Skeletal muscle tissue (tissue), 4 donors: ENCODE data around the gene GAS7. TPM values are rescaled to one million over a fixed set of nuclear protein-coding genes. Genes with fewer than 3 reads are reported as not detected.
"Not testable (repeated sequence)": the region's sequence is repeated elsewhere in the genome, so short reads cannot be mapped to it uniquely, and the experiment has no call there.

Experiments
- H3K27ac ChIP-seq: one replicate; pipeline ENCODE4 v1.7.0; 2013; ENCODE audit warnings: mild to moderate bottlenecking, low read depth, low read length, inconsistent platforms
- H3K27me3 ChIP-seq, 3 donors: one replicate each; pipeline ENCODE4 v1.7.0; 2013; ENCODE audit warnings: low read length in 3 of 3; ENCODE audit not compliant: control insufficient read depth in 3 of 3, insufficient read depth in 3 of 3
- H3K36me3 ChIP-seq, 3 donors: one replicate each; pipeline ENCODE4 v1.7.0; 2013; ENCODE audit warnings: low read length in 3 of 3; ENCODE audit not compliant: control insufficient read depth in 3 of 3, insufficient read depth in 3 of 3
- H3K4me1 ChIP-seq, 3 donors: one replicate each; pipeline ENCODE4 v1.7.0; 2013; ENCODE audit warnings: low read length in 3 of 3, mild to moderate bottlenecking in 3 of 3; ENCODE audit not compliant: control insufficient read depth in 3 of 3, insufficient read depth in 3 of 3
- H3K4me3 ChIP-seq, 3 donors: one replicate each; pipeline ENCODE4 v1.7.0; 2013; ENCODE audit warnings: low read length in 3 of 3
- H3K9ac ChIP-seq, 3 donors: one replicate each; pipeline ENCODE4 v1.7.0; 2013; ENCODE audit warnings: low read length in 3 of 3, mild to moderate bottlenecking in 3 of 3, moderate library complexity in 2 of 3, low read depth in 1 of 3
- H3K9me3 ChIP-seq, 3 donors: one replicate each; pipeline ENCODE4 v1.7.0; 2013; ENCODE audit warnings: low read length in 3 of 3; ENCODE audit not compliant: control insufficient read depth in 3 of 3
- total RNA-seq: library from RNA; depleted of rRNA; stranded (reverse); fragments of >200 nt; gene quantifications from one replicate; pipeline ENCODE4 v1.2.3, GENCODE V29; 2014
- donor health status: Osteomylitis.

GAS7 gene
- total RNA-seq, 1 donor from 2014 or later = 58.5 TPM

GRCh38 chr17:10106067-10106466 lies 92.3 kb downstream of the GAS7 start:
- peaks cover 0 to 3% (median 0%) of the 10 kb centered on the region in 3 donors for H3K27me3 ChIP-seq
- no peak overlapping the region for H3K4me3 ChIP-seq
- no peak overlapping the region for H3K27ac ChIP-seq
- no peaks in the 10 kb centered on the region for H3K36me3 ChIP-seq
- H3K9ac ChIP-seq = no peak overlapping the region
- H3K4me1 ChIP-seq = peaks cover 0 to 6% (median 0%) of the 10 kb centered on the region in 3 donors
- no peaks in the 10 kb centered on the region for H3K9me3 ChIP-seq

DNA sequence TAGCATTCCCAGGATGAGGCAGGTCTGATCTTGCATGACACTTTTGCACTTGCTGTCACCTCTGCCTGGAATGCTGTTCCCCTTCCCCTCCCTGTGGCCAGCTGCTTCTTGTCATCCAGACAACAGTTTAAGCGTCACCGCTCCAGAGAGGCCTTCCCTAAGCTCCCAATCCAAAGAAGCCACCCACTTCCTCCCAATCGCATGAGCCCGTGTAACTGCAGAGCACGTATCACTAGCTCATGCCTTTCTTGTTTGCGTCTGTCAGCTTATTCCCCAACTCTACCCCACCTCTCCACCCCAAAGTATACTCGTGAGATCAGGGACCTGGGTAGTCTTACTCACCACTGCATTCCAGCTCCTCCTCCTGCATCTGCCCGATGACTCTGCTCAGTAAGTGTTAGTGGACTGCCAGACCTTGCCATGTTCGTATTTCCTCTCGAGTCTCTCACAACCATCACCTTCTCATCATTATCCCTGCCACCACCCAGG lies 92.8 kb downstream of the GAS7 start:
- H3K27me3 ChIP-seq = peaks cover 0 to 3% (median 0%) of the 10 kb centered on the region in 3 donors
- no peaks in the 10 kb centered on the region for H3K9me3 ChIP-seq
- no peak overlapping the region for H3K4me3 ChIP-seq
- H3K36me3 ChIP-seq = no peaks in the 10 kb centered on the region
- no peak overlapping the region for H3K27ac ChIP-seq
- H3K9ac ChIP-seq = no peak overlapping the region
- peaks cover 0 to 6% (median 0%) of the 10 kb centered on the region in 3 donors for H3K4me1 ChIP-seq

GRCh38 chr17:10103712-10104111 lies 94.7 kb downstream of the GAS7 start:
- Histone ChIP-seq H3K27ac (no peak overlapping the region), H3K9ac (no peak overlapping the region), H3K4me3 (no peak overlapping the region), H3K36me3 (no peaks in the 10 kb centered on the region), H3K27me3 (peaks cover 0 to 3% (median 0%) of the 10 kb centered on the region in 3 donors), H3K9me3 (no peaks in the 10 kb centered on the region), H3K4me1 (peaks cover 0 to 6% (median 0%) of the 10 kb centered on the region in 3 donors)

- Histone ChIP-seq H3K27me3 (peaks cover 0 to 3% (median 0%) of the 10 kb centered on the region in 3 donors), H3K4me1 (peaks cover 0 to 6% (median 0%) of the 10 kb centered on the region in 3 donors), H3K27ac (no peak overlapping the region), H3K9me3 (no peaks in the 10 kb centered on the region), H3K9ac (no peak overlapping the region), H3K4me3 (no peak overlapping the region), H3K36me3 (no peaks in the 10 kb centered on the region)
Observed at GRCh38 chr17:10102817-10103216, 95.6 kb downstream of the GAS7 start.

DNA sequence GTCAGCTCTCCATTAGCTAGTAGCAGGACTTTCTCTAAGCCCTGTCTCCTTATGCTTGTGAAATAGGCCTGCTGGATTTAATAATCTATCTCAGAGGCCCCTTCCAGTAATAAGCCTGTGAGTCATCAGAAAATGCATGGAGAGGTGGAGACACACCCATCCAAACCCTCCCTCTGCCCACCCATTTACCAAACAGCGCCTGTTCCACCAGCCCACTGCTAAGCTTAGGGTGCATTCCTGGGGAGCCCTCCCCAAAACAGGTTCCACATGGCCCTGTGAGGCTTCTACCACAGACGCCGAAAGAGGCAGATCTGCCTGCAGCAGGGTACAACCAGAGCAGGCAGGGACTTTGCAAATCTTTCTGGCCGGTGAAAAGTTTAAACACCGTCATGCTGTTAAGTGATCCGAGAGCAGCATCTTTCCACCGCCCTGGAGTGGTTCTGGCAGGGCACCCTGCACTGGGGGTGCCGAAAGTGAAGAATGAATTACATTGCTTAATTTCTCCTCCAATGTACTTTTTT lies 99.3 kb downstream of the GAS7 start:
- H3K4me3 ChIP-seq = no peak overlapping the region
- no peaks in the 10 kb centered on the region for H3K9me3 ChIP-seq
- peaks cover 0 to 3% (median 0%) of the 10 kb centered on the region in 3 donors for H3K4me1 ChIP-seq
- H3K27ac ChIP-seq = peak overlapping the region; percentile 54
- H3K36me3 ChIP-seq = no peaks in the 10 kb centered on the region
- H3K27me3 ChIP-seq = peaks cover 0 to 2% (median 0%) of the 10 kb centered on the region in 3 donors
- no peak overlapping the region for H3K9ac ChIP-seq

DNA sequence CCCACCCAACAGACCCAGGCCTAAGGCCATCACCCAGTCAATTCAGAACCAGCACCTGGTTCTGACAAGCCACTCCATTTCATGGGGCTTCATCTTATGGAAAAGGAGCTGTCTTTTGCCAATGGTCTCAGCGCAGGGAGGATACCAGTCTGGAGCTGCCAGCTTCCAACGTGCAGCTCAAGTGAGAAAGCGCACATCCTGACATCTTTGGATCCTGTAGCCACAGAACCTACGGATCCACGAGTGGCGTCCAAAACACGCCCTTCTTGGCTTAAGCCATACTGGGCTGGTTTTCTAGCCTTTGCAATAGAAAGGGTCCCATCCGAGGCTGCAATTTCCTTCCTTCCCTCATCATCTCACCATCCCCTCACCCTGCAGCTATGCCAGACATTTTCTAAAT lies 101.8 kb downstream of the GAS7 start:
- Histone ChIP-seq H3K27me3 (peaks cover 0 to 2% (median 0%) of the 10 kb centered on the region in 3 donors), H3K4me3 (no peak overlapping the region), H3K36me3 (no peaks in the 10 kb centered on the region), H3K4me1 (peaks cover 0 to 3% (median 0%) of the 10 kb centered on the region in 3 donors), H3K27ac (no peak overlapping the region), H3K9ac (no peak overlapping the region), H3K9me3 (peaks cover 0 to 5% (median 0%) of the 10 kb centered on the region in 3 donors)

- H3K4me3 ChIP-seq, H3K9me3 ChIP-seq, H3K27ac ChIP-seq, H3K4me1 ChIP-seq, H3K36me3 ChIP-seq, H3K9ac ChIP-seq, H3K27me3 ChIP-seq: not testable (repeated sequence)
Observed at GRCh38 chr17:10095295-10095694, 103.1 kb downstream of the GAS7 start.

DNA sequence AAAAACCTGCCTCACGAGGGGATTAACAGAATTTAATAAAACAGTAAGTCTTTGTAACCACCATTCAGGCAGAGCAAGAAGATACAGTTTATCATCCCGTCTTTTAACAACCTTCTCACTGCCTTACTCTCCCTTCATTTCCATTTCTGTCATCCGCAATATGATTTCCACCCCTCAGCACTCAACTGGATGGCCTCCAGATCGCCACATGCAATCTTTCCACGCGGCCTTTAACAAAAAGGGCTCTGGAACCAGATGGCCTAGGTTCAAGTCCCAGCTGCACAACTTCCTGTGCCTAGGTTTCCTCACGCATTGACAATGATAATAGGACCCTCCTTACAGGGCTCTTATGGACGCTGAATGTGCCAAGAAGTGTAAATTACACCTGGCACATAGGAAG lies 103.6 kb downstream of the GAS7 start:
- peaks cover 0 to 8% (median 0%) of the 10 kb centered on the region in 3 donors for H3K27me3 ChIP-seq
- H3K9ac ChIP-seq = no peak overlapping the region
- peaks cover 0 to 3% (median 0%) of the 10 kb centered on the region in 3 donors for H3K4me1 ChIP-seq
- H3K4me3 ChIP-seq = no peak overlapping the region
- H3K27ac ChIP-seq = no peak overlapping the region
- no peaks in the 10 kb centered on the region for H3K36me3 ChIP-seq
- peaks cover 0 to 5% (median 0%) of the 10 kb centered on the region in 3 donors for H3K9me3 ChIP-seq

DNA sequence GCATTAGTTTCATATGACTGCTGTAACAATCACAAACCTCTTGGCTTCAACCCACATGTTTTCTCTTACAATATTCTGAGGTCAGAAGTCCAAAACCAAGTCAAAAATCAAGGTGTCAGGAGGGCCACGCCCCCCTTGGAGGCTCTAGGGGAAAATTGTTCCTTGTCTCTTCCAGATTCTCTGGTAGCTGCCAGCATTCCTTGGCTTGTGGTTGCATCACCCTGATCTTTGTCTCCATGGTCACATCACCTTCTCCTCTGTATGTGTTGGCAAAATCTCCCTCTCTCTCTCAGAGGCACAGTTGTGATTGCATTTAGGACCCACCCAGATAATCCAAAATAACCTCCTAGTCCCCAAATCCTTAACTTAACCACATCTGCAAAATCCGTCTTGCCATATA lies 105.8 kb downstream of the GAS7 start:
- peaks cover 0 to 8% (median 0%) of the 10 kb centered on the region in 3 donors for H3K27me3 ChIP-seq
- H3K36me3 ChIP-seq = no peaks in the 10 kb centered on the region
- no peak overlapping the region for H3K4me3 ChIP-seq
- H3K9ac ChIP-seq = no peak overlapping the region
- H3K9me3 ChIP-seq = peaks cover 0 to 5% (median 0%) of the 10 kb centered on the region in 3 donors
- H3K4me1 ChIP-seq = peaks cover 0 to 4% (median 3%) of the 10 kb centered on the region in 3 donors
- H3K27ac ChIP-seq = no peak overlapping the region

DNA sequence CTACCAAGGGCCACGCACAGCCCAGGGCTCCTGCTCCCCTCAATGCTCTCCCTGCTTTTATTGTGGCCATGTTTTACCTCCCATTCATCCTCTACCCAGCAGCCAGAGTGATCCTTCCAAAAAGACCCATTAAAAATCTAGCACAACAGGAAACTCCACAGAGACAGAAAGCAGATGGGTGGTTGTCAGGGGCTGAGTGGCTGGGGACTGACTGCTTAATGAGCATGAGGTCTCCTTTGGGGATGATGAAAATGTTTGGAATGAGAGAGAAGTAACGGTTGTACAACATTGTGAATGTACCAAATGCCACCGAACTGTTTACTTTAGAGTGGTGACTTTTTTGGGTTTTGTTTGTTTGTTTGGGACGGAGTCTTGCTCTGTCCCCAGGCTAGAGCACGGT lies 107.4 kb downstream of the GAS7 start:
- no peaks in the 10 kb centered on the region for H3K36me3 ChIP-seq
- no peak overlapping the region for H3K4me3 ChIP-seq
- H3K27me3 ChIP-seq = peaks cover 3 to 6% (median 6%) of the 10 kb centered on the region in 3 donors
- H3K4me1 ChIP-seq = peaks cover 0 to 10% (median 8%) of the 10 kb centered on the region in 3 donors
- no peak overlapping the region for H3K9ac ChIP-seq
- H3K9me3 ChIP-seq = peaks cover 0 to 5% (median 2%) of the 10 kb centered on the region in 3 donors
- no peak overlapping the region for H3K27ac ChIP-seq
